Measurements from ENCODE around the gene ZBTB17. TPM values are rescaled to one million over a fixed set of nuclear protein-coding genes. Genes with fewer than 3 reads are reported as not detected.

ZBTB17 gene
- total and polyA plus RNA-seq, 9 of the 15 experiments (the other 6 are each of a cell fraction or from before 2014, with no cell fraction given) = 1.1 to 53.4 (median 29.6) TPM

DNA sequence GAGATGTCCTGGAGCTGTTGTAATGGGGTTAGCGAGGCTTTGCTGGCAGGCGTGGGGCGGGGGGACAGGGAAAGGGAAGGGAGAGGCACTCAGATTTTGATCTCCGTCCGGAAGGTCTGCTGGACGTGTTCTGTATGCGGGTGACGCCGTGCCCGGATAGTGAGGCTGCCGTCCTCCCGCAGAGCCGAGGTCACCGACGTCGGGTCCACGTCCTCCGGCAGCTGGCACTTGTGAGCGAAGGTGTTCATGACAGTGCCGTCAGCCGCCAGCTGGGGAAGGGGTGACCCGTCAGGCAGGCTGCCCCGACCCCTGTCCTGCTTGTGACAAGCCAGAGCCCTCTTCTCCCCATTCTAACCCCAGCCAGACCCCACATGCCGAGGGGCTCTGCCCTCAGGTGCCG is 39.6 kb upstream of the ZBTB17 start:
- H3K4me2 ChIP-seq (ENCODE audit: insufficient read depth, low read length) = no peak overlapping the region; the same call in 1 of the 2 replicates
- TF ChIP-seq CCAR2 (IDR thresholded peaks at IDR 0.05; ENCODE audit: low read depth, low read length) (no peak), TCF7 (IDR thresholded peaks at IDR 0.05; ENCODE audit: borderline replicate concordance) (no peak), RBBP5 (IDR thresholded peaks at IDR 0.05; ENCODE audit: borderline replicate concordance, insufficient read depth, low read length, poor library complexity, severe bottlenecking) (no peak), ZNF75A (CRISPR knock-in tag; IDR thresholded peaks at IDR 0.05) (no peak), SRF (CRISPR knock-in tag; IDR thresholded peaks at IDR 0.05) (no peak), RBFOX2 (IDR thresholded peaks at IDR 0.05; ENCODE audit: low read depth, low read length) (no peak), SRSF3 (IDR thresholded peaks at IDR 0.05; ENCODE audit: insufficient read depth, low read length) (no peak)
- TF ChIP-seq, protein P1, sequence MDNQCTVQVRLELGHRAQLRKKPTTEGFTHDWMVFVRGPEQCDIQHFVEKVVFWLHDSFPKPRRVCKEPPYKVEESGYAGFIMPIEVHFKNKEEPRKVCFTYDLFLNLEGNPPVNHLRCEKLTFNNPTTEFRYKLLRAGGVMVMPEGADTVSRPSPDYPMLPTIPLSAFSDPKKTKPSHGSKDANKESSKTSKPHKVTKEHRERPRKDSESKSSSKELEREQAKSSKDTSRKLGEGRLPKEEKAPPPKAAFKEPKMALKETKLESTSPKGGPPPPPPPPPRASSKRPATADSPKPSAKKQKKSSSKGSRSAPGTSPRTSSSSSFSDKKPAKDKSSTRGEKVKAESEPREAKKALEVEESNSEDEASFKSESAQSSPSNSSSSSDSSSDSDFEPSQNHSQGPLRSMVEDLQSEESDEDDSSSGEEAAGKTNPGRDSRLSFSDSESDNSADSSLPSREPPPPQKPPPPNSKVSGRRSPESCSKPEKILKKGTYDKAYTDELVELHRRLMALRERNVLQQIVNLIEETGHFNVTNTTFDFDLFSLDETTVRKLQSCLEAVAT (IDR thresholded peaks at IDR 0.05) = 0 out of 4 replicates have a peak, but pooled peaks of 1 of the 2 experiments have one; percentile 31
- TF ChIP-seq, protein P2, sequence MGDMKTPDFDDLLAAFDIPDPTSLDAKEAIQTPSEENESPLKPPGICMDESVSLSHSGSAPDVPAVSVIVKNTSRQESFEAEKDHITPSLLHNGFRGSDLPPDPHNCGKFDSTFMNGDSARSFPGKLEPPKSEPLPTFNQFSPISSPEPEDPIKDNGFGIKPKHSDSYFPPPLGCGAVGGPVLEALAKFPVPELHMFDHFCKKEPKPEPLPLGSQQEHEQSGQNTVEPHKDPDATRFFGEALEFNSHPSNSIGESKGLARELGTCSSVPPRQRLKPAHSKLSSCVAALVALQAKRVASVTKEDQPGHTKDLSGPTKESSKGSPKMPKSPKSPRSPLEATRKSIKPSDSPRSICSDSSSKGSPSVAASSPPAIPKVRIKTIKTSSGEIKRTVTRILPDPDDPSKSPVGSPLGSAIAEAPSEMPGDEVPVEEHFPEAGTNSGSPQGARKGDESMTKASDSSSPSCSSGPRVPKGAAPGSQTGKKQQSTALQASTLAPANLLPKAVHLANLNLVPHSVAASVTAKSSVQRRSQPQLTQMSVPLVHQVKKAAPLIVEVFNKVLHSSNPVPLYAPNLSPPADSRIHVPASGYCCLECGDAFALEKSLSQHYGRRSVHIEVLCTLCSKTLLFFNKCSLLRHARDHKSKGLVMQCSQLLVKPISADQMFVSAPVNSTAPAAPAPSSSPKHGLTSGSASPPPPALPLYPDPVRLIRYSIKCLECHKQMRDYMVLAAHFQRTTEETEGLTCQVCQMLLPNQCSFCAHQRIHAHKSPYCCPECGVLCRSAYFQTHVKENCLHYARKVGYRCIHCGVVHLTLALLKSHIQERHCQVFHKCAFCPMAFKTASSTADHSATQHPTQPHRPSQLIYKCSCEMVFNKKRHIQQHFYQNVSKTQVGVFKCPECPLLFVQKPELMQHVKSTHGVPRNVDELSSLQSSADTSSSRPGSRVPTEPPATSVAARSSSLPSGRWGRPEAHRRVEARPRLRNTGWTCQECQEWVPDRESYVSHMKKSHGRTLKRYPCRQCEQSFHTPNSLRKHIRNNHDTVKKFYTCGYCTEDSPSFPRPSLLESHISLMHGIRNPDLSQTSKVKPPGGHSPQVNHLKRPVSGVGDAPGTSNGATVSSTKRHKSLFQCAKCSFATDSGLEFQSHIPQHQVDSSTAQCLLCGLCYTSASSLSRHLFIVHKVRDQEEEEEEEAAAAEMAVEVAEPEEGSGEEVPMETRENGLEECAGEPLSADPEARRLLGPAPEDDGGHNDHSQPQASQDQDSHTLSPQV (IDR thresholded peaks at IDR 0.05) = no peak
- TF ChIP-seq, protein P3, sequence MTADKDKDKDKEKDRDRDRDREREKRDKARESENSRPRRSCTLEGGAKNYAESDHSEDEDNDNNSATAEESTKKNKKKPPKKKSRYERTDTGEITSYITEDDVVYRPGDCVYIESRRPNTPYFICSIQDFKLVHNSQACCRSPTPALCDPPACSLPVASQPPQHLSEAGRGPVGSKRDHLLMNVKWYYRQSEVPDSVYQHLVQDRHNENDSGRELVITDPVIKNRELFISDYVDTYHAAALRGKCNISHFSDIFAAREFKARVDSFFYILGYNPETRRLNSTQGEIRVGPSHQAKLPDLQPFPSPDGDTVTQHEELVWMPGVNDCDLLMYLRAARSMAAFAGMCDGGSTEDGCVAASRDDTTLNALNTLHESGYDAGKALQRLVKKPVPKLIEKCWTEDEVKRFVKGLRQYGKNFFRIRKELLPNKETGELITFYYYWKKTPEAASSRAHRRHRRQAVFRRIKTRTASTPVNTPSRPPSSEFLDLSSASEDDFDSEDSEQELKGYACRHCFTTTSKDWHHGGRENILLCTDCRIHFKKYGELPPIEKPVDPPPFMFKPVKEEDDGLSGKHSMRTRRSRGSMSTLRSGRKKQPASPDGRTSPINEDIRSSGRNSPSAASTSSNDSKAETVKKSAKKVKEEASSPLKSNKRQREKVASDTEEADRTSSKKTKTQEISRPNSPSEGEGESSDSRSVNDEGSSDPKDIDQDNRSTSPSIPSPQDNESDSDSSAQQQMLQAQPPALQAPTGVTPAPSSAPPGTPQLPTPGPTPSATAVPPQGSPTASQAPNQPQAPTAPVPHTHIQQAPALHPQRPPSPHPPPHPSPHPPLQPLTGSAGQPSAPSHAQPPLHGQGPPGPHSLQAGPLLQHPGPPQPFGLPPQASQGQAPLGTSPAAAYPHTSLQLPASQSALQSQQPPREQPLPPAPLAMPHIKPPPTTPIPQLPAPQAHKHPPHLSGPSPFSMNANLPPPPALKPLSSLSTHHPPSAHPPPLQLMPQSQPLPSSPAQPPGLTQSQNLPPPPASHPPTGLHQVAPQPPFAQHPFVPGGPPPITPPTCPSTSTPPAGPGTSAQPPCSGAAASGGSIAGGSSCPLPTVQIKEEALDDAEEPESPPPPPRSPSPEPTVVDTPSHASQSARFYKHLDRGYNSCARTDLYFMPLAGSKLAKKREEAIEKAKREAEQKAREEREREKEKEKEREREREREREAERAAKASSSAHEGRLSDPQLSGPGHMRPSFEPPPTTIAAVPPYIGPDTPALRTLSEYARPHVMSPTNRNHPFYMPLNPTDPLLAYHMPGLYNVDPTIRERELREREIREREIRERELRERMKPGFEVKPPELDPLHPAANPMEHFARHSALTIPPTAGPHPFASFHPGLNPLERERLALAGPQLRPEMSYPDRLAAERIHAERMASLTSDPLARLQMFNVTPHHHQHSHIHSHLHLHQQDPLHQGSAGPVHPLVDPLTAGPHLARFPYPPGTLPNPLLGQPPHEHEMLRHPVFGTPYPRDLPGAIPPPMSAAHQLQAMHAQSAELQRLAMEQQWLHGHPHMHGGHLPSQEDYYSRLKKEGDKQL (CRISPR knock-in tag; IDR thresholded peaks at IDR 0.05; ENCODE audit: borderline replicate concordance) = 0 out of 2 replicates have a peak, but pooled peaks have one; percentile 9

More for the DNA sequence above, 39.6 kb upstream of the ZBTB17 start:
- Histone ChIP-seq H3K27me3 (ENCODE audit: control insufficient read depth in 2 of 2, insufficient read depth in 2 of 2, low read length in 2 of 2) (no peaks in the 10 kb centered on the region), H3K9me3 (replicated peaks; ENCODE audit: control insufficient read depth, insufficient read depth, low read depth, low read length) (no peaks in the 10 kb centered on the region), H3K9me1 (ENCODE audit: control insufficient read depth, insufficient read depth, low read length) (no peaks in the 10 kb centered on the region), H3K79me2 (ENCODE audit: control insufficient read depth, insufficient read depth, low read length) (no peaks in the 10 kb centered on the region), H3K4me1 (replicated peaks in 1 of 2; ENCODE audit: control insufficient read depth in 2 of 2, insufficient read depth in 2 of 2, low read length in 2 of 2) (peaks cover 33 to 74% of the 10 kb centered on the region in 2 experiments), H3K27ac (ENCODE audit: extremely low read depth, low read depth, low read length) (peak overlapping the region; percentile 79; the same call in 2 of the 3 replicates), H4K20me1 (replicated peaks; ENCODE audit: control insufficient read depth, insufficient read depth, low read length) (no peaks in the 10 kb centered on the region), H3K4me3 (no peak overlapping the region), H2AFZ (ENCODE audit: low read depth, low read length) (no peak overlapping the region), H3K36me3 (ENCODE audit: control insufficient read depth, insufficient read depth, low read length) (no peaks in the 10 kb centered on the region), H3K9ac (ENCODE audit: insufficient read depth in 1 of 2, low read depth in 2 of 2, low read length in 2 of 2) (peak overlapping the region; percentile 66 to 89; a peak in 3 of 4 replicates)
- DNase-seq (ENCODE audit: extremely low read depth in 1 of 4, low spot score in 3 of 4) (no peak), FAIRE-seq (no peak), ATAC-seq (no peak)
- in situ Hi-C loops (cut with MboI) = loop anchor here (10.0 kb wide), 1 partner anchor 49 kb away; no protein-coding TSS in a partner anchor
- CTCF ChIA-PET (ENCODE audit: low intra/inter-chr PET ratio) = no interaction called here
- WGBS (ENCODE audit: insufficient coverage, low coverage, missing lambda C conversion rate) = 93% methylated on average over 20 of the region's 25 CpGs
- intact Hi-C loops (cut with micrococcal nuclease) = no loop called here
- POLR2A ChIA-PET = interaction anchor here (0.6 to 0.8 kb wide), 3 partner anchors 8 to 498 kb away, joined by 3 read pairs; no protein-coding TSS in a partner anchor
- BruUV-seq (replicated peaks) = no TSS peak

Data from K562 (cell line).